ENCODE results near the gene PICALM. TPM values are rescaled to one million over a fixed set of nuclear protein-coding genes. Genes with fewer than 3 reads are reported as not detected.

The PICALM gene
- 190 and 226 TPM in 2 replicates for total RNA-seq

GRCh38 chr11:86068951-86069407 is at the start of gene PICALM:
TSS of gene PICALM (minus strand) at chr11:86069084. CDS start at chr11:86068780, 304 bp downstream.

Other genes with a start within 250 kb of the PICALM start
- gene CCDC83, start 213.7 kb downstream of the PICALM start, total RNA-seq: 0.34 TPM in 1 of 2 replicates, not detected in the other
- gene EED, start 175.7 kb upstream of the PICALM start, total RNA-seq: 7.6 and 11.7 TPM in 2 replicates
- 35.4 and 46.5 TPM in 2 replicates for gene HIKESHI, start 233.2 kb upstream of the PICALM start, total RNA-seq